Left ventricle myocardium inferior (tissue), 1 donor: ENCODE results near the gene JPT1. TPM values are rescaled to one million over a fixed set of nuclear protein-coding genes. Genes with fewer than 3 reads are reported as not detected.
"Not testable (repeated sequence)": the region's sequence is repeated elsewhere in the genome, so short reads cannot be mapped to it uniquely, and the experiment has no call there.

Source experiments
- DNase-seq: peaks from one replicate; pipeline ENCODE4 v3.0.0-alpha.2; 2020
- H3K27ac ChIP-seq: fragments of 200-600 bp; replicated peaks from 2 replicates; pipeline ENCODE4 v1.8.0; 2021
- H3K27me3 ChIP-seq: fragments of 200-600 bp; 2 replicates; pipeline ENCODE4 v1.8.0; 2021; ENCODE audit warnings: low read depth
- H3K36me3 ChIP-seq: fragments of 200-600 bp; 2 replicates; pipeline ENCODE4 v1.8.0; 2021
- H3K4me1 ChIP-seq: fragments of 200-600 bp; 2 replicates; pipeline ENCODE4 v1.8.0; 2021
- H3K4me3 ChIP-seq: fragments of 200-600 bp; 2 replicates; pipeline ENCODE4 v1.8.0; 2021; ENCODE audit warnings: mild to moderate bottlenecking, moderate library complexity
- H3K9me3 ChIP-seq: fragments of 200-600 bp; replicated peaks from 2 replicates; pipeline ENCODE4 v1.8.0; 2021
- intact Hi-C: fragments of 100-400 bp; cut with micrococcal nuclease; formaldehyde crosslinking; loops from one replicate; pipeline ENCODE4 v1.11.0; 2022
- total RNA-seq: library from RNA; stranded (reverse); fragmentation: NEBNext Ultra II Directional; extraction: Animal tissue kit (Norgen Biotek cat#: 25700); gene quantifications from one replicate; pipeline ENCODE4 v1.2.1, GENCODE V29; 2021
- TF ChIP-seq, protein P1 (sequence below): fragments of 200-600 bp; IDR thresholded peaks from 2 replicates; pipeline ENCODE4 v1.8.0; 2021; ENCODE audit warnings: antibody characterized with exemption, mild to moderate bottlenecking, borderline replicate concordance
- donor health status: DM: no; HTN: yes; CAD: no; lungs with severe emphysema.

Gene JPT1
- total RNA-seq, 1 donor from 2014 or later: 13.8 TPM

DNA sequence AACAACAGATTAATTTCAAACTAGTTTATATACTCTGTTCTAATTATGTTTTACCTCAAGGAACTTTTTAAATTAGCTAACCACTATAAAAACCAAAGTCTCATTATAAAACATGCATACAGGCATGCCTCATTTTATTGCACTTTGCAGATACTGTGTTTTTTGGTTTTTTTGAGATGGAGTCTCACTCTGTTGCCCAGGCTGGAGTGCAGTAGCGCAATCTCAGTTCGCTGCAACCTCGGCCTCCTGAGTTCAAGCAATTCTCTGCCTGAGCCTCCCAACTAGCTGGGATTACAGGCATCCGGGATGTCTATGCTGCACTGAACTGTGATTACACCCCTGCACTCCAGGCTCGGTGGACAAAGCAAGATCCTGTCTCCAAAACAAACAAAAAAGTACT, 8.8 kb upstream of the JPT1 start:
- H3K4me1 ChIP-seq: no peaks in the 10 kb centered on the region

DNA sequence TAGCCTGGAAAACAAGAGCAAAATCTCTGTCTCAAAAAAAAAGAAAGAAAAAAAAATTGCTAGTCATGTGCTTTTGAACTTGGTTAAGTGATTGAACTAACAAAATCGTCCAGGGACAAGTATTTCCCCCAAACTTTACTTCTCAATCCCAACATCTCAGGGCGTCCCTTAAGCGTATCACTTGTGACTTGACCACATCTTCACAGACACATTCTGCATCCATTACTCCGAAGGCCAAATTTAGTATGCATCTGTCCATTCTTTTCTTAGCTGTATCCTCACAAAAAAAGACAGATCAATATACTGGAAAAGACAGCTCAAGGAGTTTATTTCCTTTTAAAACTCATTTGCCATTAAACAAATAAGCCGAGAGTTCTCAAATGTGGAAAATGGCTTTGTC, 5.9 kb upstream of the JPT1 start:
- Histone ChIP-seq H3K27me3 (no peaks in the 10 kb centered on the region), H3K27ac (no peak overlapping the region), H3K9me3 (no peaks in the 10 kb centered on the region), H3K36me3 (peaks cover 18% of the 10 kb centered on the region), H3K4me1 (no peaks in the 10 kb centered on the region), H3K4me3 (no peak overlapping the region)
- no peak for DNase-seq
- intact Hi-C loops: no loop called here
- TF ChIP-seq, protein P1, sequence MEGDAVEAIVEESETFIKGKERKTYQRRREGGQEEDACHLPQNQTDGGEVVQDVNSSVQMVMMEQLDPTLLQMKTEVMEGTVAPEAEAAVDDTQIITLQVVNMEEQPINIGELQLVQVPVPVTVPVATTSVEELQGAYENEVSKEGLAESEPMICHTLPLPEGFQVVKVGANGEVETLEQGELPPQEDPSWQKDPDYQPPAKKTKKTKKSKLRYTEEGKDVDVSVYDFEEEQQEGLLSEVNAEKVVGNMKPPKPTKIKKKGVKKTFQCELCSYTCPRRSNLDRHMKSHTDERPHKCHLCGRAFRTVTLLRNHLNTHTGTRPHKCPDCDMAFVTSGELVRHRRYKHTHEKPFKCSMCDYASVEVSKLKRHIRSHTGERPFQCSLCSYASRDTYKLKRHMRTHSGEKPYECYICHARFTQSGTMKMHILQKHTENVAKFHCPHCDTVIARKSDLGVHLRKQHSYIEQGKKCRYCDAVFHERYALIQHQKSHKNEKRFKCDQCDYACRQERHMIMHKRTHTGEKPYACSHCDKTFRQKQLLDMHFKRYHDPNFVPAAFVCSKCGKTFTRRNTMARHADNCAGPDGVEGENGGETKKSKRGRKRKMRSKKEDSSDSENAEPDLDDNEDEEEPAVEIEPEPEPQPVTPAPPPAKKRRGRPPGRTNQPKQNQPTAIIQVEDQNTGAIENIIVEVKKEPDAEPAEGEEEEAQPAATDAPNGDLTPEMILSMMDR: no peak

More for the DNA sequence above, 8.8 kb upstream of the JPT1 start:
- no peaks in the 10 kb centered on the region for H3K9me3 ChIP-seq
- intact Hi-C loops: no loop called here
- no peaks in the 10 kb centered on the region for H3K27me3 ChIP-seq
- H3K4me3 ChIP-seq: no peak overlapping the region
- H3K27ac ChIP-seq: no peak overlapping the region
- TF ChIP-seq, protein P1: no peak
- DNase-seq: no peak
- peaks cover 45% of the 10 kb centered on the region for H3K36me3 ChIP-seq

DNA sequence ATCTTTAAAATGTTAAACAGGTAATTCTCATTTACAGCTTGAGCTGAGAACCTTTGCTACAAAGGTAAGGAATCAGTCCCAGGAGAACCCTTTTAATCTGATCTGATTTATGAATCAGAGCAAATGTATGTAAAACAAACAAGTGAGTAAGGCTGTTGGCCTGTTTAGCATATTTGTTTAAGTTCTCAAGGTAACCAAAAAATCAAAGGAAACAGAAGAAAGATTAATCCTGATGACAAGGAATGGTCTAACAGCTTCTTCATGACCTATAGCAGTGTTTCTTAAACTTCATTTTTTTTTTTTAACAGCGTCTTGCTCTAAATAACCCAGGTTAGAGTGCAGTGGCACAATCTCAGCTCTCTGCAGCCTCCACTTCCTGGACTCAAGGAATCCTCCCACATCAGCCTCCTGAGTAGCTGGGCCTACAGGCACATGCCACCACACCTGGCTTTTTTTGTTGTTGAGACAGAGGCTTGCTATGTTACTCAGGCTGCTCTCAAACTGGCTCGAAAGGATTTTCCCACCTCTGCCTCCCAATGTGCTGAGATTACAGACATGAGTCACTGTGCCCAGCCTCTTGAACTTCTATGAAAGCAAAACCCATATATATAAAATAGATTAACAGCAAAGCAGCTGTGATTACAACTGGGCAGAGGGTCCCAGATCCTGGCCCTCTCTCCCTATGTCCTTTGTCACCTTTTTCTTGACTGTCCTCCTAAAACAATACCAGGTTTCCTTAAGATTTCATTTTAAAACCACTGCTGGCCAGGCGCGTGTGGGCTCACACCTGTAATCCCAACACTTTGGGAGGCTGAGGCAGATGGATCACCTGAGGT, 5.1 kb upstream of the JPT1 start:
- H3K27ac ChIP-seq: no peak overlapping the region
- H3K9me3 ChIP-seq: no peaks in the 10 kb centered on the region
- intact Hi-C loops: no loop called here
- DNase-seq: no peak
- peaks cover 5% of the 10 kb centered on the region for H3K4me1 ChIP-seq
- TF ChIP-seq, protein P1: no peak
- no peaks in the 10 kb centered on the region for H3K27me3 ChIP-seq
- H3K36me3 ChIP-seq: peaks cover 10% of the 10 kb centered on the region
- H3K4me3 ChIP-seq: no peak overlapping the region

DNA sequence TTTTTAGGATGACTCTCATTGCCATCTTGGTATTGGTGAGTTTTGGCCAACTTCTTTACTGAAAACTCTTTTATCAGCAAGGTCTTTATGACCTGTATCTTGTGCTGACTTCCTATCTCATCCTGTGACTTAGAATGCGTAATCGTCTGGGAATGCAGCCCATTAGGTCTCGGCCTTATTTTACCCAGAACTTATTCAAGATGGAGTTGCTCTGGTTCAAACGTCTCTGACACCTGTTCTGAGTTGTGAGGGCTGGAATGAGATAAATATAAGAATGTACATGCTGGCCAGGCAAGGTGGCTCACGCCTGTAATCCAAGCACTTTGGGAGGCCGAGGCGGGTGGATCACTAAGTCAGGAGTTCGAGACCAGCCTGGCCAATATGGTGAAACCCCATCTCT, 4.2 kb upstream of the JPT1 start:
- H3K4me1 ChIP-seq: peaks cover 12% of the 10 kb centered on the region
- intact Hi-C loops, H3K27me3 ChIP-seq, H3K36me3 ChIP-seq, DNase-seq, H3K27ac ChIP-seq, H3K4me3 ChIP-seq, H3K9me3 ChIP-seq: not testable (repeated sequence)

DNA sequence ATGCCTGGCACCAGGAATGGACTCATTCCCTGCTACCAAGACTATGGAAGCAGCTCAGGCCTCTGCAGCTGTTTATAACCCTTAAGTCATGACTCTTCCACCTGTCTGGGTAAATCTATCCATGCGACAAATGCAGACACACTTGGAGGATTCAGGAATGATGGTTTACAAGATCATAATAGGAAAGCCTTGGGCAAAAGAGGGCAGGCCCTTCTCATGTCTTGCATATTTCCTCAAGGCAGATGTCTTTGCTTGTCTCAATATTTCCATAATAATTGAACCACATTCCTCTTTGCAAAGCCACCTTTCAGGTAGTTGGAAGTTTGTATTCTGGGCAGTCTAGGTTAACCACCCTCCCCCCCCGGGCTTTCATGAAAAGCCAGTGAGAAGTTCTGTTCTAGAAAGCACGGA, 884 bp upstream of the JPT1 start:
- Histone ChIP-seq H3K4me3 (no peak overlapping the region), H3K36me3 (no peaks in the 10 kb centered on the region)
- intact Hi-C loops: no loop called here

DNA sequence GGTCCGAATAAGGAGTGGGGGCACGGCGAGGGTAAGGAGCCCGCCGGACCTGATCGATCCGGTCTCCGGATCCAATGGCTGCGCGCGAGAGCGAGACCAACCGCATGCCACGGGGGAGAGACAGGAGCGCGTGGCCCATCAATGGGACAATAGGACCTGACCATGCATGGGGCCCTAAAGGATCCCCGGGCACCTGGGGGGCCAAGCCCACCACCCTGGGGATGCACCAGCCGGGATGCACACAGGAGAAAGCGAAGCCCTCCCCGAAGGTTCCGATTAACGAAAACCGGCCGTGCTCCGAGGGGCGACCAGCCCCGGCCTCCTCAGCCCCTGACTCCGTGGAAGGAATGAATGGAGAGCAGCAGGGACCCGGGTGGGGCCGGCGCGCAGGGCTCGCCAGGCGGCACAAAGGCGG, 525 bp downstream of the JPT1 start:
- no peaks in the 10 kb centered on the region for H3K27me3 ChIP-seq
- H3K9me3 ChIP-seq: no peaks in the 10 kb centered on the region
- H3K4me1 ChIP-seq: peaks cover 22% of the 10 kb centered on the region
- no peaks in the 10 kb centered on the region for H3K36me3 ChIP-seq
- peak overlapping the region; percentile 75 for H3K4me3 ChIP-seq
- intact Hi-C loops: no loop called here
- TF ChIP-seq, protein P1: no peak
- H3K27ac ChIP-seq: peak overlapping the region; percentile 80
- DNase-seq: no peak

More for the DNA sequence above, 884 bp upstream of the JPT1 start:
- TF ChIP-seq, protein P1: no peak
- DNase-seq: no peak
- H3K4me1 ChIP-seq: peaks cover 22% of the 10 kb centered on the region
- H3K9me3 ChIP-seq: no peaks in the 10 kb centered on the region
- H3K27ac ChIP-seq: peak overlapping the region; percentile 65
- no peaks in the 10 kb centered on the region for H3K27me3 ChIP-seq
